ENCODE results near the gene LRP2BP. TPM values are rescaled to one million over a fixed set of nuclear protein-coding genes. Genes with fewer than 3 reads are reported as not detected.

Gene LRP2BP
- total RNA-seq, 1 experiment from 2014 or later = 0.33 TPM

- ChIA-PET POLR2A (no interaction called here), CTCF (no interaction called here)
- BruUV-seq (replicated peaks) = no TSS peak
- no peaks in the 10 kb centered on the region for H3K27me3 ChIP-seq (ENCODE audit: control insufficient read depth, insufficient read depth, low read length)
- in situ Hi-C loops (cut with HindIII; ENCODE audit: low pct_unique_long_range_greater_than_20kb, low sequenced_read_pairs) (no loop called here), intact Hi-C loops (cut with micrococcal nuclease; ENCODE audit: unreplicated experiment) (no loop called here)
- no peak overlapping the region for H3K4me3 ChIP-seq (ENCODE audit: low read depth in 2 of 2, low read length in 2 of 2)
- no peaks in the 10 kb centered on the region for H3K36me3 ChIP-seq (ENCODE audit: control insufficient read depth, insufficient read depth, low read length)
- no peaks in the 10 kb centered on the region for H3K4me1 ChIP-seq (ENCODE audit: control insufficient read depth, insufficient read depth, low read length)
- TF ChIP-seq POLR2AphosphoS5 (IDR thresholded peaks at IDR 0.05; ENCODE audit: low read depth, low read length) (no peak), REST (IDR thresholded peaks at IDR 0.05; ENCODE audit: insufficient read depth in 1 of 2, low read depth in 2 of 2, low read length in 1 of 2) (no peak), SIN3A (IDR thresholded peaks at IDR 0.05; ENCODE audit: borderline replicate concordance, insufficient read depth, low read depth, low read length) (no peak), TCF7L2 (IDR thresholded peaks at IDR 0.05; ENCODE audit: low read depth, low read length) (no peak)
- TF ChIP-seq, protein P1, sequence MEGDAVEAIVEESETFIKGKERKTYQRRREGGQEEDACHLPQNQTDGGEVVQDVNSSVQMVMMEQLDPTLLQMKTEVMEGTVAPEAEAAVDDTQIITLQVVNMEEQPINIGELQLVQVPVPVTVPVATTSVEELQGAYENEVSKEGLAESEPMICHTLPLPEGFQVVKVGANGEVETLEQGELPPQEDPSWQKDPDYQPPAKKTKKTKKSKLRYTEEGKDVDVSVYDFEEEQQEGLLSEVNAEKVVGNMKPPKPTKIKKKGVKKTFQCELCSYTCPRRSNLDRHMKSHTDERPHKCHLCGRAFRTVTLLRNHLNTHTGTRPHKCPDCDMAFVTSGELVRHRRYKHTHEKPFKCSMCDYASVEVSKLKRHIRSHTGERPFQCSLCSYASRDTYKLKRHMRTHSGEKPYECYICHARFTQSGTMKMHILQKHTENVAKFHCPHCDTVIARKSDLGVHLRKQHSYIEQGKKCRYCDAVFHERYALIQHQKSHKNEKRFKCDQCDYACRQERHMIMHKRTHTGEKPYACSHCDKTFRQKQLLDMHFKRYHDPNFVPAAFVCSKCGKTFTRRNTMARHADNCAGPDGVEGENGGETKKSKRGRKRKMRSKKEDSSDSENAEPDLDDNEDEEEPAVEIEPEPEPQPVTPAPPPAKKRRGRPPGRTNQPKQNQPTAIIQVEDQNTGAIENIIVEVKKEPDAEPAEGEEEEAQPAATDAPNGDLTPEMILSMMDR (IDR thresholded peaks at IDR 0.05) = no peak
- no peak for DNase-seq (ENCODE audit: low read depth, low spot score)
- H3K27ac ChIP-seq (ENCODE audit: low read length) = no peak overlapping the region
- no peak for ATAC-seq
- no peaks in the 10 kb centered on the region for H3K9me3 ChIP-seq (ENCODE audit: control insufficient read depth, insufficient read depth, low read depth, low read length)
Measured at GRCh38 chr4:185322803-185323202, 72.9 kb downstream of the LRP2BP start.

GRCh38 chr4:185318679-185319078, 77.0 kb downstream of the LRP2BP start:
- no peaks in the 10 kb centered on the region for H3K36me3 ChIP-seq (ENCODE audit: control insufficient read depth, insufficient read depth, low read length)
- H3K27me3 ChIP-seq (ENCODE audit: control insufficient read depth, insufficient read depth, low read length) = no peaks in the 10 kb centered on the region
- DNase-seq (ENCODE audit: low read depth, low spot score) (no peak), ATAC-seq (no peak)
- no peaks in the 10 kb centered on the region for H3K9me3 ChIP-seq (ENCODE audit: control insufficient read depth, insufficient read depth, low read depth, low read length)
- intact Hi-C loops (cut with micrococcal nuclease; ENCODE audit: unreplicated experiment) = no loop called here
- H3K27ac ChIP-seq (ENCODE audit: low read length) = no peak overlapping the region
- TF ChIP-seq REST (IDR thresholded peaks at IDR 0.05; ENCODE audit: insufficient read depth in 1 of 2, low read depth in 2 of 2, low read length in 1 of 2) = no peak
- no TSS peak for BruUV-seq (replicated peaks)
- CTCF ChIA-PET = no interaction called here
- POLR2A ChIA-PET = no interaction called here
- no peaks in the 10 kb centered on the region for H3K4me1 ChIP-seq (ENCODE audit: control insufficient read depth, insufficient read depth, low read length)
- H3K4me3 ChIP-seq (ENCODE audit: low read depth in 2 of 2, low read length in 2 of 2) = no peak overlapping the region
- in situ Hi-C loops (cut with HindIII; ENCODE audit: low pct_unique_long_range_greater_than_20kb, low sequenced_read_pairs) = no loop called here

Data from Panc1 (cell line).